ENCODE measurements around the gene IGSF22.

IGSF22 gene

GRCh38 chr11:18743365-18743764, 17.4 kb upstream of the IGSF22 start:
- no peak for DNase-seq

GRCh38 chr11:18741783-18742182, 15.8 kb upstream of the IGSF22 start:
- DNase-seq, result no peak

GRCh38 chr11:18739685-18740084, 13.7 kb upstream of the IGSF22 start:
- DNase-seq, result no peak

- no peak for DNase-seq
Measured at GRCh38 chr11:18737642-18738041, 11.7 kb upstream of the IGSF22 start.

GRCh38 chr11:18736590-18737148, 10.7 kb upstream of the IGSF22 start:
- DNase-seq, result no peak

- DNase-seq, result no peak
Measured at GRCh38 chr11:18733202-18733601, 7.2 kb upstream of the IGSF22 start.

GRCh38 chr11:18731949-18732821, 6.2 kb upstream of the IGSF22 start:
- DNase-seq, result peak; percentile 26

- no peak for DNase-seq
Measured at GRCh38 chr11:18731441-18731840, 5.5 kb upstream of the IGSF22 start.

- no peak for DNase-seq
Measured at GRCh38 chr11:18730020-18730419, 4.0 kb upstream of the IGSF22 start.

GRCh38 chr11:18729426-18729825, 3.4 kb upstream of the IGSF22 start:
- no peak for DNase-seq

GRCh38 chr11:18728658-18729057, 2.7 kb upstream of the IGSF22 start:
- no peak for DNase-seq

- peak; percentile 24 for DNase-seq
Measured at GRCh38 chr11:18727479-18728236, 1.7 kb upstream of the IGSF22 start.

GRCh38 chr11:18723991-18724390, 2.0 kb downstream of the IGSF22 start:
- DNase-seq, result peak; percentile 67

GRCh38 chr11:18722293-18722637, 3.7 kb downstream of the IGSF22 start:
- DNase-seq, result no peak

GRCh38 chr11:18721561-18722292, 4.3 kb downstream of the IGSF22 start:
- DNase-seq, result peak; percentile 71

GRCh38 chr11:18720808-18721560, 5.0 kb downstream of the IGSF22 start:
- peak; percentile 88 for DNase-seq

GRCh38 chr11:18720091-18720807, 5.7 kb downstream of the IGSF22 start:
- no peak for DNase-seq

GRCh38 chr11:18715476-18715875, 10.5 kb downstream of the IGSF22 start:
- no peak for DNase-seq

GRCh38 chr11:18714443-18714780, 11.6 kb downstream of the IGSF22 start:
- no peak for DNase-seq

GRCh38 chr11:18713646-18714442, 12.1 kb downstream of the IGSF22 start:
- DNase-seq, result no peak

GRCh38 chr11:18710545-18710944, 15.4 kb downstream of the IGSF22 start:
- no peak for DNase-seq
